Heart left ventricle (tissue), 13 donors: ENCODE data around the gene ZBTB7C.

Source experiments
- CTCF ChIP-seq, 12 donors: fragments of 200-600 bp; sonication (generic) in 4 of 12; IDR thresholded peaks; one replicate each; pipeline versions ENCODE4 v1.5.0 to v1.8.0; 2018 to 2022; ENCODE audit warnings: antibody characterized with exemption in 12 of 12, mild to moderate bottlenecking in 5 of 12
- POLR2A ChIP-seq, 2 donors: fragments of 450-650 bp; IDR thresholded peaks; one replicate each; pipeline ENCODE4 v1.6.1; 2017; ENCODE audit warnings: antibody characterized with exemption in 2 of 2, mild to moderate bottlenecking in 2 of 2, moderate library complexity in 2 of 2
- donor health status: ischemic (EF 13 %, LVEDD 7.1; RV severe dilation, severe dysfunction).
- donor health status: DM: no; HTN: yes; CAD: no.
- donor health status: DM: no; HTN: no; CAD: no.
- donor health status: ischemic (EF 25% LVEDD 6.9; RV normal size, moderate dysfunction).
- donor health status: ischemic (EF 25% LVEDD 5.7; RV mildly dilated, moderate dysfunction).
- donor health status: ischemic (EF 35%, LVEDD 5.7; RV mildly dilated, moderate dysfunction).
- donor health status: nonischemic (EF 11% LVEDD 7.7; RV severe dilation, severe dysfunction).
- donor health status: DM: yes; HTN: yes; CAD: no.
- donor health status: PGD.
- donor health status: ischemic (EF 29% LVEDD 5.4; RV normal size, mild dysfunction).
- donor health status: nonischemic (EF 23%, LVEDD 6.1; RV moderate dilation, normal function).

GRCh38 chr18:48029296-48029986 lies 379.7 kb downstream of the ZBTB7C start:
- TF ChIP-seq CTCF (IDR thresholded peaks at IDR 0.05) (no peak), POLR2A (IDR thresholded peaks at IDR 0.05) (no peak)
